Nephron (organoid): ENCODE data around the gene ATP8A1.
"Not testable (repeated sequence)": the region's sequence is repeated elsewhere in the genome, so short reads cannot be mapped to it uniquely, and the experiment has no call there.

ENCODE experiments used
- H3K27ac Mint-ChIP-seq, 3 experiments: 2 replicates each; pipeline ENCODE4 v1.8.0; 2020; ENCODE audit warnings: mixed read lengths in 3 of 3, mild to moderate bottlenecking in 2 of 3, moderate library complexity in 1 of 3
- H3K27me3 Mint-ChIP-seq: 2 replicates; pipeline ENCODE4 v1.8.0; 2021; ENCODE audit warnings: low read depth, mild to moderate bottlenecking, moderate library complexity, mixed read lengths
- H3K36me3 Mint-ChIP-seq: 2 replicates; pipeline ENCODE4 v1.8.0; 2020; ENCODE audit warnings: low read depth, mixed read lengths
- H3K4me1 Mint-ChIP-seq: 2 replicates; pipeline ENCODE4 v1.8.0; 2020; ENCODE audit warnings: mixed read lengths
- H3K4me3 Mint-ChIP-seq, 3 experiments: 2 replicates each; pipeline ENCODE4 v1.8.0; 2020; ENCODE audit warnings: mild to moderate bottlenecking in 3 of 3, mixed read lengths in 3 of 3, moderate library complexity in 2 of 3
- H3K9me3 Mint-ChIP-seq: 2 replicates; pipeline ENCODE4 v1.8.0; 2020; ENCODE audit warnings: mixed read lengths
- TF ChIP-seq, protein P1 (sequence below), 3 experiments: fragments of 200-600 bp; sonication (generic); IDR thresholded peaks; one replicate each; pipeline ENCODE4 v1.5.0; 2021; ENCODE audit warnings: antibody characterized with exemption in 3 of 3; ENCODE audit not compliant: unreplicated experiment in 3 of 3

ATP8A1 gene

GRCh38 chr4:42656944-42657792 is at the start of gene ATP8A1:
TSS of gene ATP8A1 (minus strand) at chr4:42657105. CDS start at chr4:42656873, 232 bp downstream.
- peaks cover 11% of the 10 kb centered on the region for H3K36me3 Mint-ChIP-seq
- H3K4me3 Mint-ChIP-seq: peak within 1 kb of the TSS; percentile 92 to 94 (median 93)

DNA sequence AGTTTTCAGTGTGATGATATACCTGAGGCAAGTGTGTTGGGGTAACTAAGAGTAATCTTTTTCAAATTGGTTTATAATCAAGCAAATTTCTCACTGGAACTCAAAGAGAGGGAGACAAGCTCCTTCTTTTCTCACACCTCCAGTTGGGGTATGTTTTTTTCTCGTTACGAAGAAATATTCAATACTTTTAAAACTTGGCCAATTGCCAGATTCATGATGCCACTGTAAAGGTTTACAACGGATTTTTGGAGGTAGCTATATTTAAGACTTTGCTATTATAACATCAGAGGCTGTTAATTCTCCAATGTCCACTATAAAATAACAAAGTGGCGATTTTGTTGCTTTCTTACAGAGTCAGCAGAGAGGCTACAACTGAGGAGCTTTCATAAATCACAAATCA is 49.2 kb upstream of the ATP8A1 start:
- Mint-ChIP-seq H3K27me3 (peaks cover 3% of the 10 kb centered on the region), H3K9me3 (peaks cover 3% of the 10 kb centered on the region), H3K36me3 (no peaks in the 10 kb centered on the region), H3K4me1 (peaks cover 5% of the 10 kb centered on the region), H3K27ac (no peak overlapping the region), H3K4me3 (no peak overlapping the region)
- TF ChIP-seq, protein P1, sequence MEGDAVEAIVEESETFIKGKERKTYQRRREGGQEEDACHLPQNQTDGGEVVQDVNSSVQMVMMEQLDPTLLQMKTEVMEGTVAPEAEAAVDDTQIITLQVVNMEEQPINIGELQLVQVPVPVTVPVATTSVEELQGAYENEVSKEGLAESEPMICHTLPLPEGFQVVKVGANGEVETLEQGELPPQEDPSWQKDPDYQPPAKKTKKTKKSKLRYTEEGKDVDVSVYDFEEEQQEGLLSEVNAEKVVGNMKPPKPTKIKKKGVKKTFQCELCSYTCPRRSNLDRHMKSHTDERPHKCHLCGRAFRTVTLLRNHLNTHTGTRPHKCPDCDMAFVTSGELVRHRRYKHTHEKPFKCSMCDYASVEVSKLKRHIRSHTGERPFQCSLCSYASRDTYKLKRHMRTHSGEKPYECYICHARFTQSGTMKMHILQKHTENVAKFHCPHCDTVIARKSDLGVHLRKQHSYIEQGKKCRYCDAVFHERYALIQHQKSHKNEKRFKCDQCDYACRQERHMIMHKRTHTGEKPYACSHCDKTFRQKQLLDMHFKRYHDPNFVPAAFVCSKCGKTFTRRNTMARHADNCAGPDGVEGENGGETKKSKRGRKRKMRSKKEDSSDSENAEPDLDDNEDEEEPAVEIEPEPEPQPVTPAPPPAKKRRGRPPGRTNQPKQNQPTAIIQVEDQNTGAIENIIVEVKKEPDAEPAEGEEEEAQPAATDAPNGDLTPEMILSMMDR (IDR thresholded peaks at IDR 0.05; ENCODE audit: unreplicated experiment in 3 of 3): no peak

More at GRCh38 chr4:42656944-42657792, at the start of gene ATP8A1:
- TF ChIP-seq, protein P1 (IDR thresholded peaks at IDR 0.05; ENCODE audit: unreplicated experiment in 3 of 3): no peak
- Mint-ChIP-seq H3K27me3 (peaks cover 15% of the 10 kb centered on the region), H3K4me1 (peaks cover 31% of the 10 kb centered on the region), H3K9me3 (peaks cover 6% of the 10 kb centered on the region), H3K27ac (peak within 1 kb of the TSS; percentile 99)

GRCh38 chr4:42703813-42704212 is 46.9 kb upstream of the ATP8A1 start:
- no peaks in the 10 kb centered on the region for H3K36me3 Mint-ChIP-seq
- H3K27ac Mint-ChIP-seq: no peak overlapping the region
- H3K4me1 Mint-ChIP-seq: no peaks in the 10 kb centered on the region
- peaks cover 3% of the 10 kb centered on the region for H3K27me3 Mint-ChIP-seq
- H3K4me3 Mint-ChIP-seq: no peak overlapping the region
- TF ChIP-seq, protein P1 (IDR thresholded peaks at IDR 0.05; ENCODE audit: unreplicated experiment in 3 of 3): no peak
- peaks cover 14% of the 10 kb centered on the region for H3K9me3 Mint-ChIP-seq

DNA sequence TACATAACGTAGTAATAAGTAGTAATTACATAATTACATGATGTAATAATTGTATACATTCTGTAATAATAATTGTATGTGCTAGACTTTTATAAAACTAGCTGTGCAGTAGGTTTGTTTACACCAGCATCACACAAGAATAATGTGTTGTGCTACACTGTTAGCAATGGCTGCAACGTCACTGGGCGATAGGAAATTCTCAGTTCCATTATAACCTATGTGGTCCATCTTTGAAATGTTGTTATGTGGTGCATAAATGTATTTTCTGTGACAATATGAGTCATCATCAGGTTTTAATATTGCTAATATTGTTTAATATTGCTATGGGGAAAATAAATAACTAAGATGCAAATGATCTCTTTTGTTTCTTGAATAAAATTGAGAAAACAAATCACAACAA is 46.0 kb upstream of the ATP8A1 start:
- Mint-ChIP-seq H3K4me3 (no peak overlapping the region), H3K4me1 (no peaks in the 10 kb centered on the region), H3K9me3 (peaks cover 18% of the 10 kb centered on the region), H3K27ac (no peak overlapping the region), H3K36me3 (no peaks in the 10 kb centered on the region), H3K27me3 (peaks cover 3% of the 10 kb centered on the region)
- TF ChIP-seq, protein P1 (IDR thresholded peaks at IDR 0.05; ENCODE audit: unreplicated experiment in 3 of 3): no peak

GRCh38 chr4:42701780-42702179 is 44.9 kb upstream of the ATP8A1 start:
- not testable (repeated sequence) for H3K4me1 Mint-ChIP-seq

GRCh38 chr4:42690537-42690936 is 33.6 kb upstream of the ATP8A1 start:
- H3K4me3 Mint-ChIP-seq: no peak overlapping the region
- H3K27me3 Mint-ChIP-seq: peaks cover 4% of the 10 kb centered on the region
- TF ChIP-seq, protein P1 (IDR thresholded peaks at IDR 0.05; ENCODE audit: unreplicated experiment in 3 of 3): no peak
- no peak overlapping the region for H3K27ac Mint-ChIP-seq
- H3K4me1 Mint-ChIP-seq: no peaks in the 10 kb centered on the region
- H3K9me3 Mint-ChIP-seq: no peaks in the 10 kb centered on the region
- H3K36me3 Mint-ChIP-seq: no peaks in the 10 kb centered on the region

More at GRCh38 chr4:42701780-42702179, 44.9 kb upstream of the ATP8A1 start:
- H3K27me3 Mint-ChIP-seq, H3K36me3 Mint-ChIP-seq, H3K27ac Mint-ChIP-seq, H3K4me3 Mint-ChIP-seq: not testable (repeated sequence)
- H3K9me3 Mint-ChIP-seq: peaks cover 22% of the 10 kb centered on the region
